Keratinocyte (primary cell): ENCODE results near the gene PTGES2. TPM values are rescaled to one million over a fixed set of nuclear protein-coding genes. Genes with fewer than 3 reads are reported as not detected.

Source experiments
- DNase-seq: peaks from one replicate; pipeline ENCODE4 v3.0.0-alpha.2; 2011; ENCODE audit warnings: low read depth, missing footprints, low spot score
- FAIRE-seq: peaks from 2 replicates; lab custom pipeline; 2011; peaks lifted over from hg19 to GRCh38; lab: Jason Lieb, UNC
- H2AFZ ChIP-seq: 2 replicates; pipeline ENCODE4 v1.6.0; 2012; ENCODE audit warnings: low read length, control low read depth, inconsistent platforms; ENCODE audit not compliant: control insufficient read depth
- H3K27ac ChIP-seq: 2 replicates; pipeline ENCODE4 v1.5.1; 2011; ENCODE audit warnings: low read length; ENCODE audit not compliant: control insufficient read depth, insufficient read depth
- H3K27me3 ChIP-seq: 3 replicates; pipeline ENCODE4 v1.6.0; 2011; ENCODE audit warnings: low read length; ENCODE audit not compliant: control insufficient read depth, insufficient read depth; ENCODE audit errors: extremely low read depth
- H3K36me3 ChIP-seq, 2 experiments: 2 replicates in 1 of 2; 3 replicates in 1 of 2; pipeline ENCODE4 v1.5.1; 2011; ENCODE audit warnings: low read length in 2 of 2, mild to moderate bottlenecking in 1 of 2; ENCODE audit not compliant: control insufficient read depth in 2 of 2, insufficient read depth in 2 of 2; ENCODE audit errors: extremely low read depth in 1 of 2
- H3K4me1 ChIP-seq: 3 replicates; pipeline ENCODE4 v1.5.1; 2011; ENCODE audit warnings: low read length; ENCODE audit not compliant: control insufficient read depth, insufficient read depth; ENCODE audit errors: extremely low read depth
- H3K4me2 ChIP-seq: 3 replicates; pipeline ENCODE4 v1.6.0; 2011; ENCODE audit warnings: low read depth, low read length; ENCODE audit not compliant: control insufficient read depth, insufficient read depth; ENCODE audit errors: extremely low read depth
- H3K4me3 ChIP-seq, 3 experiments: fragments of 200-600 bp in 1 of 3; sonication (generic) in 1 of 3; 2 replicates in 2 of 3; 3 replicates in 1 of 3; pipeline ENCODE4 v1.5.1; 2011 to 2016; ENCODE audit warnings: low read length in 3 of 3, mild to moderate bottlenecking in 3 of 3, control low read depth in 2 of 3, inconsistent platforms in 1 of 3, low read depth in 1 of 3, mixed read lengths in 1 of 3, mixed run types in 1 of 3, moderate library complexity in 1 of 3; ENCODE audit not compliant: control insufficient read depth in 2 of 3, insufficient read depth in 2 of 3; ENCODE audit errors: extremely low read depth in 1 of 3
- H3K79me2 ChIP-seq: 2 replicates; pipeline ENCODE4 v1.6.0; 2012; ENCODE audit warnings: low read length; ENCODE audit not compliant: control insufficient read depth, insufficient read depth
- H3K9ac ChIP-seq: 3 replicates; pipeline ENCODE4 v1.6.0; 2011; ENCODE audit warnings: low read length; ENCODE audit not compliant: control insufficient read depth, insufficient read depth; ENCODE audit errors: extremely low read depth
- H3K9me1 ChIP-seq: 3 replicates; pipeline ENCODE4 v1.6.0; 2011; ENCODE audit warnings: low read length; ENCODE audit not compliant: control insufficient read depth, insufficient read depth; ENCODE audit errors: extremely low read depth
- H3K9me3 ChIP-seq: 2 replicates; pipeline ENCODE4 v1.5.1; 2012; ENCODE audit warnings: low read depth, low read length; ENCODE audit not compliant: control insufficient read depth
- H4K20me1 ChIP-seq: 3 replicates; pipeline ENCODE4 v1.6.0; 2011; ENCODE audit warnings: low read length; ENCODE audit not compliant: control insufficient read depth, insufficient read depth; ENCODE audit errors: extremely low read depth
- EZH2 ChIP-seq: IDR thresholded peaks from one replicate; pipeline ENCODE4 v1.6.1; 2012; ENCODE audit warnings: inconsistent platforms, mild to moderate bottlenecking, low read length, moderate library complexity
- dilution Hi-C: fragments of 300-500 bp; cut with MboI; formaldehyde crosslinking; loops from one replicate; pipeline ENCODE4 v1.7.0; 2020; ENCODE audit warnings: low sequenced_read_pairs; ENCODE audit not compliant: extremely low pct_ligation_motif_present
- polyA plus RNA-seq, 5 experiments: library from polyadenylated mRNA; depleted of rRNA in 3 of 5; stranded (reverse) in 3 of 5; stranded (forward) in 1 of 5; unstranded in 1 of 5; fragments of >200 nt; gene quantifications; 1 replicate in 1 of 5; 2 replicates in 3 of 5; 3 replicates in 1 of 5; pipeline versions ENCODE4 v1.2.1 to v1.2.3, GENCODE V29; 2011 to 2012; ENCODE audit warnings: missing spikeins in 2 of 5, low read depth in 1 of 5, low replicate concordance in 1 of 5
- TF ChIP-seq, protein P1 (sequence below), 3 experiments: IDR thresholded peaks in 1 of 3; conservative IDR thresholded peaks in 1 of 3; optimal IDR thresholded peaks in 1 of 3; 2 replicates in 2 of 3; 3 replicates in 1 of 3; pipeline versions ENCODE3 to v1.5.1; 2011; ENCODE audit warnings: low read length in 3 of 3, mild to moderate bottlenecking in 3 of 3, moderate library complexity in 2 of 3, control low read depth in 1 of 3, inconsistent platforms in 1 of 3; ENCODE audit not compliant: insufficient read depth in 2 of 3; ENCODE audit errors: extremely low read depth in 1 of 3

PTGES2 gene
- polyA plus RNA-seq, 1 donor (not counting 4 experiments of a cell fraction or from before 2014, with no cell fraction given): 68.7 TPM

DNA sequence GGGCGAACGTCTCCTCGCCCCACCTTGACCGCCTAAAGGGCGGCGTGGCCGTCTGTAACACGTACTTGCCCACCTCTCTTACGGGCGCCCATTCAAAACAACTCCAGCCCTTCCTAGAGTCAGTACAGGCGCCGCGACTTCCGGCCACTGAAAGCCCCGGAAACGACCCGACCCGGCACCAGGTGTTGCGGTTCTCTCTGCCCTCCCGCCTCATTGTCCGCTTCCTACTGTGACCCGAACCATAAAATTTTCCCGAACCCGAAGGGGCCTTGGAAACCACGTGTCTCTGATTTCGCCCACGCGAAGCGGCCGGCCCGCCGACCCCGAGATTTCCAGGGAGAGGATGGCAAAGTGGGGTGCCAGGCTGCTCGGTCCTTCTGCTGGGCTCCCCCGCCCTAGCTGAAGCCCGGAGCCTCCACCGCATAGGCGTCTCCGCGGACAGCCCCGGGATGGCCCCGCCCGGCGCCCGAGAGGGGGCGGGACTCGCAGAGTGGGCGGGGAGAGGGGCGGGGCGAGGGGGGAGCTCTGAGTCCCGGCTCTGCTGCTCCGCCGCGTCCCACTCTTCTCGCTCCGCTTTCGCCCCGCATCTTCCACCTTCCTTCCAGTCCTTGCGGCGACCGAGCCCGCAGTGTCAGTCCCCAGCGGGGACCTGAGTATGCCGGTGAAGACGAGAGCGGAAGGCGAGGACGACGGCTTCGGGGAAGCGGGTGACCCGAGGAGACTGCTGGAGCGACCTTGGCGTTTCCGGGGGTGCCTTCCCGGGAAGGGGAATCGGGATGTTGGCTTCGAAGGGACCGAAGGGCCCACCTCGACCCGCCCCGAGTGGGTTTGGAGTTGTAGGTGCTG lies 684 bp upstream of the PTGES2 start:
- no peak for FAIRE-seq
- H3K9me1 ChIP-seq: no peaks in the 10 kb centered on the region
- no peak for DNase-seq
- dilution Hi-C loops: no loop called here
- H4K20me1 ChIP-seq: peaks cover 3% of the 10 kb centered on the region
- H3K4me3 ChIP-seq: peak overlapping the region; percentile 80 to 93 (median 93)
- no peaks in the 10 kb centered on the region for H3K9me3 ChIP-seq
- H3K27ac ChIP-seq: peak overlapping the region; percentile 94
- peak overlapping the region; percentile 92 for H3K9ac ChIP-seq
- H3K4me2 ChIP-seq: peak overlapping the region; percentile 91
- peaks cover 11% of the 10 kb centered on the region for H3K4me1 ChIP-seq
- H3K79me2 ChIP-seq: peaks cover 26% of the 10 kb centered on the region
- peak overlapping the region; percentile 89 for H2AFZ ChIP-seq
- H3K36me3 ChIP-seq: peaks cover 9 to 12% of the 10 kb centered on the region in 2 experiments
- TF ChIP-seq, protein P1, sequence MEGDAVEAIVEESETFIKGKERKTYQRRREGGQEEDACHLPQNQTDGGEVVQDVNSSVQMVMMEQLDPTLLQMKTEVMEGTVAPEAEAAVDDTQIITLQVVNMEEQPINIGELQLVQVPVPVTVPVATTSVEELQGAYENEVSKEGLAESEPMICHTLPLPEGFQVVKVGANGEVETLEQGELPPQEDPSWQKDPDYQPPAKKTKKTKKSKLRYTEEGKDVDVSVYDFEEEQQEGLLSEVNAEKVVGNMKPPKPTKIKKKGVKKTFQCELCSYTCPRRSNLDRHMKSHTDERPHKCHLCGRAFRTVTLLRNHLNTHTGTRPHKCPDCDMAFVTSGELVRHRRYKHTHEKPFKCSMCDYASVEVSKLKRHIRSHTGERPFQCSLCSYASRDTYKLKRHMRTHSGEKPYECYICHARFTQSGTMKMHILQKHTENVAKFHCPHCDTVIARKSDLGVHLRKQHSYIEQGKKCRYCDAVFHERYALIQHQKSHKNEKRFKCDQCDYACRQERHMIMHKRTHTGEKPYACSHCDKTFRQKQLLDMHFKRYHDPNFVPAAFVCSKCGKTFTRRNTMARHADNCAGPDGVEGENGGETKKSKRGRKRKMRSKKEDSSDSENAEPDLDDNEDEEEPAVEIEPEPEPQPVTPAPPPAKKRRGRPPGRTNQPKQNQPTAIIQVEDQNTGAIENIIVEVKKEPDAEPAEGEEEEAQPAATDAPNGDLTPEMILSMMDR (optimal IDR thresholded peaks at IDR 0.05 in 1 of 3, IDR thresholded peaks at IDR 0.05 in 1 of 3, conservative IDR thresholded peaks at IDR 0.05 in 1 of 3; ENCODE audit: extremely low read depth in 1 of 3, insufficient read depth in 2 of 3, low read length in 3 of 3): no peak
- H3K27me3 ChIP-seq: no peaks in the 10 kb centered on the region

DNA sequence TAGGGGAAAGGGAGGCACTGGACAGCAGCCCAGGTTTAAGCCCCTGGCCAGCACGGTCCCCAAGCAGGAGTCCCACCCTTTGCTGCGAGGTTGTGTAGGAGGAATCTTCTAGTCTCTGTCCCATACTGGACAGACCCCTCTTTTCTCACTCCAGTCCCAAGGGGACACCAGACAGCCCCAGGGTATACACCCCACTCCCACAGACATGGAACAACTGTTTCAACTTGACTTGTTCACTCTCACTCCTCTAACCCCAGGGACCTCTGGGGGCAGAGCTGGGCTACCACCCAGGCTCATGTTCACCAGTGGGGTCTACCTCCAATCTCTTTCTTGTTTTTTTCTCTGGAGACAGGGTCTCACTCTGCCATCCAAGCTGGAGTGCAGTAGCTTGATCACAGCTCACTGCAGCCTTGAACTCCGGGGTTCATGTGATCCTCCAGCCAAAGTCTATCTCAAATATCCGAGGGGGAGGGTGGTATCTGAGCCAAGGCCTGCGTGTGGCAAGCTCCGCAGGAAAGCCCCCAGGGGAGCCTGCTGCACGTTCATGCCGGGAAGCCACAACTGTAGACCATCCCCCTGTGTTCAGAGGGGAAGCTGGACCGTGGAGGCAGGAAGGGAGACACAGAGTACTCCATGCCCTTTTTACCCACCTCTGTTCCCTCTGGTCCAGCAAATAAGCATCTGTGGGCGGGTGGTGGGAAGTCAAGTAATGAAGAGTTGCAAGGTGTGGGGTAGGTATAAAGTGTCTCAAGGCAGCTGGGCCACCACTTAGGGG lies 1.8 kb downstream of the PTGES2 start:
- Histone ChIP-seq H3K9me1 (no peaks in the 10 kb centered on the region), H3K4me1 (peaks cover 11% of the 10 kb centered on the region), H3K9ac (no peak overlapping the region), H3K36me3 (peaks cover 20 to 26% of the 10 kb centered on the region in 2 experiments), H3K79me2 (peaks cover 26% of the 10 kb centered on the region), H3K4me2 (peak overlapping the region; percentile 62), H3K9me3 (no peaks in the 10 kb centered on the region), H2AFZ (no peak overlapping the region), H4K20me1 (peaks cover 3% of the 10 kb centered on the region), H3K27me3 (no peaks in the 10 kb centered on the region), H3K4me3 (peak overlapping the region in 1 of 3 experiments; percentile 12), H3K27ac (no peak overlapping the region)
- no peak for TF ChIP-seq EZH2
- TF ChIP-seq, protein P1 (optimal IDR thresholded peaks at IDR 0.05 in 1 of 3, IDR thresholded peaks at IDR 0.05 in 1 of 3, conservative IDR thresholded peaks at IDR 0.05 in 1 of 3; ENCODE audit: extremely low read depth in 1 of 3, insufficient read depth in 2 of 3, low read length in 3 of 3): no peak
- dilution Hi-C loops: no loop called here
- DNase-seq: no peak
- FAIRE-seq: no peak
